NCI-H748 treated with DMSO at 0.1 percent for 48 hours (cell line): ENCODE measurements around the gene BPIFB3.
A peak's percentile ranks its signal among the peaks of the same experiment; 100 is the strongest.
"Not testable (repeated sequence)": the region's sequence is repeated elsewhere in the genome, so short reads cannot be mapped to it uniquely, and the experiment has no call there.

Experiments used
- DNase-seq: peaks from one replicate; lab custom pipeline; 2025; lab: John Stamatoyannopoulos, UW

The BPIFB3 gene

DNA sequence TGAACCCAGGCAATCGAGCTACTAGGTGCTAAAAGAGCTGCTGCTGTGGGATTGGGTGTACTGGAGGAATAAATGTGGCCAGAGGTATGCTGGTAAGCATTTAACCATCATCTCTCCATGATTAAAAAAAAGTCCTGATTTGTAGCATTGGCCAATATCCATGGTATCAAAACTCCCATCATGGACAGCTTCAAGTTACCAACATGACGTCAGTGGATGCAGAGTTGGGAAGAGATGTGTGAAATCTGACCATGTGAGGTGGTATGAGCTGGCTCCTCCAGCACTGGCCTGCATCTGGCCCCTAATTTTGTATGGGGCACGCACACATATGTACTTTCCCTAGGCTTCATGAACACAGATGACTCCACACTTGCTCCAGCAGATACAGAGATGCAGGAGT lies 37.4 kb downstream of the BPIFB3 start:
- no peak for DNase-seq

DNA sequence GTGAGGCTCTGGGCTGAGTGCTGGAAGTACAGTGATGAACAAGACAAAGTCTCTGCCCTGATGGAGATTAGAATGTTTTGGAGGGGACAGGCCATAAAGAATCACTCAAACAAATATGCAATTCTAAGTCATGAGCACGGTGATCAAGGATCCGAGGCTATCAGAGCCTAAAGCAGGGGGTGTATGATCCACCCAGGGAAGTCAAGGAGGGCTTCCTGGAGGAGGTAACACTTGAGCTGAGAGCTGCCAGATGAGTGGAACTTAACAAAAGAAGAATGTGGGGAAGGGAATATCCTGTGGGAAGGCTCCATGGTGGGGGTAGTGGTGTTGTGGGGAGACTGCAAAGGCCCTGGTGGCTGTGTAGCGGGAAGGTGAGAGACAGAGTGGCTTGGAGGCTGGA lies 38.0 kb downstream of the BPIFB3 start:
- no peak for DNase-seq

DNA sequence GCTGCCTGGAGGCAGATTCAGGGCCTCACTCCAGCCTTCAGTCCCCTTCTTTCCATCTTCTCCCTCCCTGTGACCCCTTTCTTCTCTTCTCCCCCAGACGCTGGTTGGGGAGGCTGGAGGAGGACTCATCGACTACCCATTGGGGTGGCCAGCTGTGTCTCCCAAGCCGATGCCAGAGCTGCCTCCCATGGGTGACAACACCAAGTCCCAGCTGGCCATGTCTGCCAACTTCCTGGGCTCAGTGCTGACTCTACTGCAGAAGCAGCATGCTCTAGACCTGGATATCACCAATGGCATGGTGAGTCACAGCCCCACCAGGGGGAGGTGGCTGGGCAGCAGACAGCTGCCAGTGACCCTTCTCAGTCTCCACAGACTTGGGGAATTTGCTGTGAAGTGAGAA lies 38.7 kb downstream of the BPIFB3 start:
- DNase-seq: no peak

DNA sequence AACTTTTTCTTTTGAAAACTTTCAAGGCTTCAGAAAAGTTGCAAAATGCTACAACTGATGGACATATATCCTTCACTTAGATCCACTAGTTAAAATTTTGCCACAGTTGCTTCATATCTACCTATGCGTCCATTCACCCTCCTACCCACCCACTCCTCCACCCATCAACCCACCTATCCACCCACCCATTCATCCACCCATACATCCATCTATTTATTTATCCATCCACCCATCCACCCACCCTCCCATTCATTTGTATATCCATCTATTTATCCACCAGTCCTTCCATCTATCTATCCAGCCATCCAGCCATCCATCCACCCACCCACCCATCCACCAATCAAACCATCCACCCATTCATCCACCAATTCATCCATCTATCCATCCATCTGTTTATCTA lies 39.4 kb downstream of the BPIFB3 start:
- DNase-seq: no peak

DNA sequence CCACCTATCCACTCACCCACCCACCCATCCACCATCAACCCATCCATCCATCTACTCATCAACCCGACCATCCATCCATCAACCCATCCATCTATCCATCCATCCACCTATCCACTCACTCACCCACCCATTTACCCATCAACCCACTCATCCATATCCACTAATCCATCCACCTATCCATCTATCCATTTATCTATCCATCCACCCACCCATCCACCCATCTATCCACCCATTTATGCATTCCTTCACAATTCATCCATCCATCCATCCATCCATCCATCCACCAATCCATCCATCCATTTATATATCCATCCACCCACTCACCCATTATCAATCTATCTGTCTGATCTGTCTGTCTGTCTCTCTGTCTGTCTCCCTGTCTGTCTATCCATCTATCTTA lies 39.9 kb downstream of the BPIFB3 start:
- DNase-seq: no peak

DNA sequence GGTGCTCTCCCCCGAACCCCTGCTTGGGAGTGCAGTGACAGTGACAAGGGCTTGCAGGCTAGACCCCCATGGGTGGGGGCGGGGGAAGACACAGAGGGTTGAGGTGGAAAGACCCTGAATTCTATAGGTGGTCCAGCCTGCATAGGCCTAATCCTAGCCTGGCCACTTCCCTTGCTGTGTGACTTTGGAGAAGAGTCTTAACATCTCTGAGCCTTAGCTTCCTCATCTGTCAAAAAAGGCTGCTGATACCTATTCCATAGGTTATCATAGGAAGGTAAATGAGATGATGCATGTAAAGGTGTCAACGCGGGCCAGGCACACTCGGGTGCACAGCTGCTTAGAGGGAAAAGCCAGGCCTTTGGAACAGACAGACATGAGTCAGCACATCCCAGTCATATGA lies 41.5 kb downstream of the BPIFB3 start:
- no peak for DNase-seq

DNA sequence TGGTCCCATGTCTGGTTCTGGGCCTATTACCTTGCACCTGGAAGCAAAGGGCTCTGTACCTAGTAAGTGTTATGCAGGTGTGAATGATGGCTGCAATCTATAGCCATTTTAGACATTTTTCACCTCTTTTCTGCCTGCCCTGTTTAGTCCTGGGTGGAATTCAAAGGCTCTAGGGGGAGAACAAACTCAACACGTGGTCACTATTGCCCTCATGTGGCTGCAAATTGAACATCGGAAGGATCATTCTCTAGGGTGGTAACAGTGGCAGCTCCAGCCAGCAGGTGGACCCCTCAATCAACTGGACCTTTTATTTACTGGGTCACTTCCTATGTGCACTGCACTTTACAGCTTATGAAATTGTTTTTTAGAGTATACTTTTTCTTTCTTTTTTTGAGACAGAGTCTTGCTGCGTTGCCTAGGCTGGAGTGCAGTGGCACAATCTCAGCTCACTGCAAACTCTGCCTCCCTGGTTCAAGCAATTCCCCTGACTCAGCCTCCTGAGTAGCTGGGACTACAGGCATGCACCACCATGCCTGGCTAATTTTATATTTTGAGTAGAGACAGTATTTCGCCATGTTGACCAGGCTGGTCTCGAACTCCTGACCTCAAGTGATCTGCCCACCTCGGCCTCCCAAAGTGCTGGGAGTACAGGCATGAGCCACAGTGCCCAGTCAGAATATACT lies 42.3 kb downstream of the BPIFB3 start:
- peak; percentile 71 for DNase-seq

DNA sequence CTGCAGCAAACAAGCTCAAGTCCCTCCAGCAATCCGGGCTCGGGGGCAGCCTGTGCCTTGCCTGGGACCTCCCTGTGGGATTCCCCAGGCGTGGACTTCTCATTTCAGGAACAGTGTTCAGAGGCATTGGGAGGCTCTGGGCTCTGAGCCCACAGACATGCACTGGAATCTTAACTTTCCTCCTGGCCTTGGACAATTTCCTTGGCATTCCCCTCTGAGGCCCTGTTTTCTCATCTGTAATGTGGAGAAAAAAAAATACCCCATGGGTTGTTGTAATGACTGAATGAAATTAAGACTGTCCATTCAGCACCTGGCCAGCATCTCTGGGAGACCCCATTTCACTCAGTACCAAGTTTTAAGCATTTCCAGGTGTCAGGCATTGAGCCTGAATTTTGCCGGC lies 43.3 kb downstream of the BPIFB3 start:
- DNase-seq: no peak

DNA sequence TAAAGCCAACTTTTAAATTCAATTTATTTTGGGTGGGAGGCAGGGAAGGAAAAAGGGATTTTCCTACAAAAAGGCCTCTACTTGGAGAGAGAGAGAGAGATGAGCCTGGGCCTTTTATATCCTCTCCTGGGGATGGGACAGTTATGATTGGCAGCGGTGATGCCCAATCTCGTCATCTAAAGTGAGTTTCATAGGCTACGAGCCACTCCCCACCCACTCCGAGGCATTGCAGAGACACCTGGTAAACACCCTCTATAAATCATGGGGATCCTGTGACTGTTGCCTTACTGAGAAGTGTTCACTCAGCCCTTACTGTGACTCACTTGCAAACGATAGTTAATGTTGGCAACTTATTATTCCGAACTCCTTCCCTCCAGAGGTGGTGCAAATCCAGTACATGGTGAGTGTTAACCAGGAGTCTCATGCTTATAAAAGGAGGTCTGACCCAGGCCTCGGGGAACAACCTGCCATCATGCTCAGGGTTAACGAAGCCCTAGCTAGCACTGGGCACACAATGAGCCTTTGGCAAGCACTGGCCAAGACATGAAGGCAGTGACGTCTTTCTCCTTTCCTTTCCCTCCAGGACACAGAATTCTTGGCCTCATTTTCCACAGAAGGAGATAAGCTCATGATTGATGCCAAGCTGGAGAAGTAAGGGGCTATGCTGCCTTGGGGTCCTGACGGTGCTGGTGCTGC lies 46.3 kb downstream of the BPIFB3 start:
- DNase-seq: no peak

DNA sequence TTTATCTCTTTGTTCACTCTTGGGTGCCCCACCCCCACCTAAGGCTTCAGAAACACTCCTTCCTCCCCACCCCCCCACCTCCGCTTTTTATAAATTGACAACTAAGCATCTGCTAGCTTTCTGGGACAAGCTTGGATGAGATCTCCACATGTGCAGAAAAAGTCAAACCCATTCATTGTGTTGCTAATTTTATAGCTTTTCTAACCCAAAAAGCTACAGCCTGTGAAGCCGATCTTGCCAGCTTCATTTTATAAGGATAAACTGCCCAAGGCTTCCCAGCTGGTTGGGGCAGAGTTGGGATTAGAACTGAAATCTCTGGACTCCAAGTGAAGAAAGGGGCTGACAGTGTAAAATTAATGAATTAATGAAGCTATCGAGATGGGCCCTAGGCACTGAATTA lies 49.9 kb downstream of the BPIFB3 start:
- no peak for DNase-seq

DNA sequence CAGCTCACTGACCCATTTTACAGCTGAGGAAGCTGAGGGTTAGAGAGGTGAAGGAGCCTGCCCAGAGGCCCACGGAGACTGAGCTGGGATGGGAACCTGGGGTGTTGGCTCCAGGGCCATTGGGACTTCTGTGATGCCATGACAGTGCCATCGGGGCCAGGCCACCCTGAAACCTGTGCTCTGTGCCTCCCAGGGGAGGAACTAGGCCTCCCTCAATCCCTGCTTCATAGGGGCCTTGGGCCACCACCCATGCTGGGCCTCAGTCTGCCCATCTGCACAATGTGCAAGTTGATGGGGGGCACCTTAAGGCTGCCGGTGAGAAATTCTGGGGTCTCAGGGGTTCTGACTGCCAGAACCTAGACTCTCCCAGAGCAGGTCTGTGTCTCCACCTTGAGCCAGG lies 50.6 kb downstream of the BPIFB3 start:
- no peak for DNase-seq

DNA sequence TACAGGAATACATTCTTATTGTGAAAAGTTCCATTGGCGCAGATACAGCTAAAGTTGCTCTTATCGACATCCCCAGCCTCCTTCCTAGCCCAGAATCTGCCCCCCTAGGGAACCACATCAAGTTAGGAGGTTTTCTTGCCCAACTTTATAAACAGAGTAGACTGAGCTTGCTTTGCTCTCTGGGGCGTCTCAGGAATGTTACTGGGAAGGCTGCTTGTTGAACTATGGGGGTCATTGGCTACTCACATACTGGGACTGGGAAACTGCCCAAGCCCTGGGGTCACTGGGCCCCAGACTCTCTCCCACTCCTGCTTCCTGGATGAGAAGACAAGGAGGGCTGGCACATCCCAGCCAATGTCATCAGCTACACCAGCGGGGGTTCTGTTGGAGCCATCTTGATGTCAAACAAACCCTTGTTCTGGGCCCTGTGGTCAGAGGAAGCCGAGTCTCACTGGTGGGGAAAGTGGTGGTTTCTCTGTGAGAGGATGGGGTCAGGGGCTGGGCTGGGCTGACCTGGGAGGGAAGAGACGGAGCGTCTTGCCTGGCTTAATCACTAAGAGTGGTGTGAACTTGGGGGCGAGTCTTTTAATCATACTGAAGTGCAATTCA lies 51.7 kb downstream of the BPIFB3 start:
- no peak for DNase-seq

DNA sequence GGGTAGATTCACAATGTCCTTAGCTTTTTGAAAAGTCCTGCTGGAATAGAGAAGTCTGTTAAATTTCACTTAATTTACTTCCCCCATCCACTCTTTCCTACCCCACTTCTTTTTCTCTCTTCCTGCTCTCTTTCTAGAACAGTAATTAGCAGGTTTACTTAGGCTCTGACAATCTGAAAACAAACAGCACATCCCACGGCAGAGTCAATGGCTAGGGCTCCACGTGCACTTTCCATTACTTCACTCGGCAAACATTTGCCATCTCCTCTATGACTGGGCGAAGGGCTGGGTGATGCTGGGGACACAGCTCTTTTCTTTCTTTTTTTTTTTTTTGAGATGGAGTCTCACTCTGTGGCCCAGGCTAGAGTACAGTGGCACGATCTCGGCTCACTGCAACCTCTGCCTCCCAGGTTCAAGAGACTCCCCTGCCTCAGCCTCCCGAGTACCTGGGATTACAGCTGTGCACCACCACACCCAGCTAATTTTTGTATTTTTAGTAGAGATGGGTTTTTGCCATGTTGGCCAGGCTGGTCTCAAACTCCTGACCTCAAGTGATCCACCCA lies 52.4 kb downstream of the BPIFB3 start:
- peak; percentile 12 for DNase-seq

DNA sequence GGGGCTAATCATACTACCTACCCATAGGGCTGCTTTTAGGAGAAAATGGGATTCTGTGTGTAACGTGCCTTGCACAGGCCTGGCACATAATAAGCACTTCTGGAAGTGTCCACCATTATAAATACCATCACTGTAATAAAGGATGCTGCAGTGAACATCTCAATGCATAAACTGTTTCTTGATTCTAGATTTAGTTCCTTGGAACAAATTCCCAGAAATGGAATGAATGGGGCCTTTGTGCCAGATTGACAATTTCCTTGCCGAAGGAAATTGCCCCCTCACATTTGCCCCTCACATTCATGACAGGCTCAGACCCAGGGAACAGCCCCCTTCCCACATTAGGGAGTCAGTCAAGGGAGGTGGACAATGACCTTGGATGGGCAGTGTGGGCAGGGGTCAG lies 55.0 kb downstream of the BPIFB3 start:
- DNase-seq: no peak

DNA sequence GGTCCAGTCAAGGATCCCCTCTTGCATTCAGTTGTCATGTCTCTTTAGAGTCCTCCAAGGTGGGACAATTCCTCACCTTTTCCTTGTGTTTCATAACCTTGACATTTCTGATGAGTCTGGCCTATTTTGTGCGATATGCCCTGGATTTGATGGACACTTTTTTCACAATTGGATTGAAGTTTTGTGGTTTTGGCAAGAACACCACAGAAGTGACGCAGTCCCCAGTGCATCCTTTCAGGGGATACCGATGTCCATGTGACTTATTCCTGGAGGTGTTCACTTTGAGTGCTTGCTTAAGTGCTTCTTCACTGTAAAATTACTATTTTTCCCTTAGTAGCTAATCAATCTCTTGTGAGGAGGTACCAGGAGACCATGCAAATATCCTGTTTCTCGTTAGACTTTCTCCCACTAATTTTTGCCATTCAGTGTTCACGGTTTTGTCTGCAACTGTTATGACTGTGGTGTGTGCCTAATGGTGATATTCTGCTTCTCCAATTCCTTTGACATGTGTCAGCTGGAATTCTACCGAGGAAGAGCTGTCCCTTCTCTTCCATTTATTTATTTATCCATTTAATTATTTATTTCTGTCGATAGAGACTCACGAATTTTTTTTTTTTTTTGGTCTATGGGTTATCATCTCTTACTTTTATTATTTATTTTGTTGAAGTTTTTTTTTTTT lies 56.6 kb downstream of the BPIFB3 start:
- DNase-seq: no peak

DNA sequence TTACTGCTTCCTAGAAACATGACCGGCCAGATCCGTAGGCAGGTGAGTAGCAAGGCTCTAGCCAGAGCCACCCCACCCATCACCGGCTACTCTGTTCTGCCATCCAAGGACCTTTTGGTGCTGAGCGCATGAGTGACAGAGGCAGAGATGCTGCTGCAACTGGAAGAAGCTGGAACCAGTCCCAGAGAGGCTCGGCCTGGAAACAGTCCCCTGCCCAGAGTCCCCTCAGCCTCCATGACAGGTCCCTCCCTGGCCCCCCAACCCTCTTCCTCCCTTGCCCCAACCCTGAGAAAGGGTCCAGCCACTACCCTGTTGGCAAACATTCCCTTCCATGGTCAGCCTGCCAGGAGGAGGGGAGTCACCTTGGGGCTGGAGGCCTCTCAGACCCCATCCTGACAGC lies 57.6 kb downstream of the BPIFB3 start:
- no peak for DNase-seq

DNA sequence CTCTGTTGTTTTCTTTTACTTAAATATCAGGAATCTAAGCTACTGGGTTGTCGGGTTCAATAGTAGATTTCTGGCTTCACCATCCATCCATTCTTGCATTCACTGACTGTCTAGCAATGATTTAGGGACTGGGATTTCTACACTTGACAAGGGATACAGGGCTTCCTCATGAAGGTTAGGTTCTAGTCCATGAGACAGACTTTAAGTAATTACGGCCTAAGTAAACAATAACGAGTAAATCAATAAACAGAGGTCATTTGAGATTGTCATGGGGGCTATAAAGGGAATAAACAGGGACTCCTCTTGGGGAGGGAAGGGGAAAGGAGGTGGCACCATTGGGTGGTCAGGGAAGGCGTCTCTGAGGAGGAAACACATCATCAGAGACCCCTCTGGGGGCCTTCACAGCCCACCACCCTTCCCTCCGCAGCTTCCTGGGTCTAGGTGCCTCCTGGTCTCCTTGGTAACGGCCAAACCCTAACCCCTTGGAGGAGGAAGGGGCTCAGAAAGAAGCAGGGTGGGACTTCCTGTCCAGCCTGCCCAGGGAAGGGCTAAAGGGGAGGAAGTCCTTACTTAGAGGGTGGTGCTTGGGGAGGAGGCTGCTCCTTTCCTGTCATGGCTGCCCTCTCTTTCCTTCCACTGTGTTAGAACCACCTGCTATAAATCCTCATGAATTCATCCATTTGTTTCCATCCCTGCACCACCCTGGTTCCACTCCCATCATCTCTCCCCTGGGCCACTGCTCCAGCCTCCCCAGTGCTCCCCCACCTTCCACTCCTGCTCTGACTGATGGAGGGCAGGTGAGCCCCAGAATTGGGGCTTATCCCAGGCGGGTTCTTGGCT lies 59.1 kb downstream of the BPIFB3 start:
- no peak for DNase-seq

DNA sequence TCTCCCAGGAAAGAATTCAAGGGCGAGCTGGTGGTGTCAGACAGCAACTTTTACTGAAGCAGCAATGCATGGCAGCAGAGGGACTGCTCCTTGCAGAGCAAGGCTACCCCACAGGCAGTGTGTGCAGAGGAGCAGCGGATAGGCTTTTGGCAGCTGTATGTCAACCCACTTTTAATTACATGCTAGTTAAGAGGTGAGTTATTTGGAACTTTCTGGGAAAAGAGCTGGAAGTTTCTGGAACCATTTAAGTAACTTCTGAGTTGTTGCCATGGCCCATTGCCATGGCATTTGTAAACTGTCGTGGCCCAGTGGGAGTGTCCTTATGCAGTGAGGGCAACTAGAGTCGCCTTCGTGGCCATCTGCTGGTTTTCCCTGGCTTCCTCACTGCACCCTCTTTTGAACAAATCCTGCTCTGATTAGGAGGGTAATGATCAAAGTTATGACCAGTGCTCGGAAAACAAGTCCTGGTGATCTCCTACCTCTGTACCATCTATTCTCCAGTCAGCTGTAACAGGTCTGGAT lies 59.7 kb downstream of the BPIFB3 start:
- no peak for DNase-seq

DNA sequence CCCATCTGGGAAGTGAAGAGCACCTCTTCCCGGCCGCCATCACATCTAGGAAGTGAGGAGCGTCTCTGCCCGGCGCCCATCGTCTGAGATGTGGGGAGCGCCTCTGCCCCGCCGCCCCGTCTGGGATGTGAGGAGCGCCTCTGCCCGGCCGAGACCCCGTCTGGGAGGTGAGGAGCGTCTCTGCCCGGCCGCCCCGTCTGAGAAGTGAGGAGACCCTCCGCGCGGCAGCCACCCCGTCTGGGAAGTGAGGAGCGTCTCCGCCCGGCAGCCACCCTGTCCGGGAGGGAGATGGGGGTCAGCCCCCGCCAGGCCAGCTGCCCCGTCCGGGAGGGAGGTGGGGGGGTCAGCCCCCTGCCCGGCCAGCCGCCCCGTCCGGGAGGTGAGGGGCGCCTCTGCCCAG lies 61.8 kb downstream of the BPIFB3 start:
- DNase-seq: not testable (repeated sequence)

DNA sequence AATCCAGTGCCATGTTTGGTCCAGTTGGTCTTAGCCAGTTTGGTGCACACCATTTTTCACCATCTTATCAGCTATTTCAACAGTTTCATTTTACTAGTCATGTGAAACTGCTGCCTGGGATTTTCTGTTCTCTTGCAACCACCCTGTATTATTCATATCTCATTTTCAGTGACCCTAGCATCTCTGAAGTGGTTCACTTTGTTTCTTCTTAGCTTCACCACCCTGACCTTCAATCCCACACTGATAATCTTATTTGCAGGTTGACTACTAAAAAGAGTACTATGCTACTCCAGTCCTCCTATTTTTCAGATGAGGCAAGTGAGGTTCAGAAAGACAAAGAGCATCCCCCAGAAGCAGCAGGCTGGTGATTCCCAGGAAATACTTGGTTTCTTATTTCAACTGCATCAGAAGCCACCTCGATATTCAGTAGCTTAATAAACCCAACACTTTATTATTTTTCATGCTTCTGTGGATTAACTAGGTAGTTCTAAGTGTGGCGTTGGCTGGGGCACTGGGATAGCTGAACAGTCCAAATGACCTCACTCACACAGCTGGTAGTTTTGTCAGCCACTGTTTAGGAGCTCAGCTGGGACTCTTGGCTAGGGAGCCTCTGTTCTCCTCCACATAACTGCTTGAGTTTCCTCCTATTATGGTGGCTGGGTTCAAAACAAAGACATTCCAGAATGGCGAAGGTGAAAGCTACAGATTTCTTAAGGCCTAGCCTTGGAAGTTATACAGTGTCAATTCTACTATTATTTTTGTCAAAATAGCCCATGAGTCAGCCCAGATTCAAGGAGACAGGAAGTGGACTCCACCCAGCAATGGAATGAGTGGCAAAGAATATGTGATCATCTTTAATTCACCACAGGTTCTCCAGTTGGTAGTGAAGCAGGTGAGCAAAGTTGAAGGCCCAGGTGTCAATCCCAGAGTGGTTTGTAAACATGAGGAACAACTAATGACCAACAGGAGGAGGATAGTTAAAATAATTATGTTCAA lies 66.3 kb downstream of the BPIFB3 start:
- no peak for DNase-seq
